Smooth muscle cell (in vitro differentiated cells): ENCODE data around the gene MON1A. TPM values are rescaled to one million over a fixed set of nuclear protein-coding genes. Genes with fewer than 3 reads are reported as not detected.

Experiments used
- DNase-seq: peaks from one replicate; lab custom pipeline; 2025; ENCODE audit not compliant: unreplicated experiment; lab: John Stamatoyannopoulos, UW
- H2AFZ ChIP-seq: fragments of 200-600 bp; sonication (generic); 2 replicates; pipeline ENCODE4 v1.6.0; 2016; ENCODE audit warnings: antibody characterized with exemption, low read depth, mild to moderate bottlenecking
- H3F3A ChIP-seq: fragments of 200-600 bp; sonication (generic); 2 replicates; pipeline ENCODE4 v1.6.0; 2017; ENCODE audit warnings: antibody characterized with exemption, low read depth
- H3K27ac ChIP-seq: fragments of 200-600 bp; sonication (generic); 2 replicates; pipeline ENCODE4 v1.5.1; 2016; ENCODE audit warnings: low read depth, mild to moderate bottlenecking
- H3K27me3 ChIP-seq: fragments of 200-600 bp; sonication (generic); 2 replicates; pipeline ENCODE4 v1.6.1; 2016; ENCODE audit warnings: low read depth, mild to moderate bottlenecking
- H3K36me3 ChIP-seq: fragments of 200-600 bp; sonication (generic); 2 replicates; pipeline ENCODE4 v1.5.1; 2016; ENCODE audit warnings: low read depth
- H3K4me1 ChIP-seq: fragments of 200-600 bp; sonication (generic); 2 replicates; pipeline ENCODE4 v1.5.1; 2016; ENCODE audit warnings: low read depth
- H3K4me2 ChIP-seq: fragments of 200-600 bp; sonication (generic); 2 replicates; pipeline ENCODE4 v1.6.0; 2016; ENCODE audit warnings: mild to moderate bottlenecking
- H3K4me3 ChIP-seq: fragments of 200-600 bp; sonication (generic); 2 replicates; pipeline ENCODE4 v1.5.1; 2016; ENCODE audit warnings: mild to moderate bottlenecking
- H3K79me2 ChIP-seq: fragments of 200-600 bp; sonication (generic); 2 replicates; pipeline ENCODE4 v1.6.0; 2016; ENCODE audit warnings: low read depth, mild to moderate bottlenecking
- H3K9ac ChIP-seq: fragments of 200-600 bp; sonication (generic); 2 replicates; pipeline ENCODE4 v1.6.0; 2016; ENCODE audit warnings: low read depth
- H3K9me3 ChIP-seq: fragments of 200-600 bp; sonication (generic); replicated peaks from 2 replicates; pipeline ENCODE4 v1.5.1; 2016; ENCODE audit warnings: low read depth
- H4K20me1 ChIP-seq: fragments of 200-600 bp; sonication (generic); 2 replicates; pipeline ENCODE4 v1.6.0; 2016; ENCODE audit warnings: low read depth
- WGBS: methylation state at CpG from one replicate; pipeline ENCODE4 v1.1.7; 2016; ENCODE audit warnings: low lambda C conversion rate; 5-methylcytosine and 5-hydroxymethylcytosine counted together
- polyA plus RNA-seq: library from polyadenylated mRNA; unstranded; fragments of >200 nt; fragmentation: Nextera tagmentation; extraction: Ambion mirVana; gene quantifications from 2 replicates; pipeline ENCODE4 v1.2.1, GENCODE V29; 2016
- total RNA-seq: library from RNA; depleted of rRNA; stranded (reverse); fragments of >200 nt; gene quantifications from 2 replicates; pipeline ENCODE4 v1.2.3, GENCODE V29; 2014
- TF ChIP-seq, protein P1 (sequence below): fragments of 200-600 bp; sonication (generic); IDR thresholded peaks from 2 replicates; pipeline ENCODE4 v1.5.1; 2017; ENCODE audit warnings: borderline replicate concordance, mild to moderate bottlenecking, antibody characterized with exemption; ENCODE audit not compliant: insufficient read depth, poor library complexity, severe bottlenecking

The MON1A gene
- total and polyA plus RNA-seq, 2 experiments from 2014 or later: 4.1 to 9.8 TPM

DNA sequence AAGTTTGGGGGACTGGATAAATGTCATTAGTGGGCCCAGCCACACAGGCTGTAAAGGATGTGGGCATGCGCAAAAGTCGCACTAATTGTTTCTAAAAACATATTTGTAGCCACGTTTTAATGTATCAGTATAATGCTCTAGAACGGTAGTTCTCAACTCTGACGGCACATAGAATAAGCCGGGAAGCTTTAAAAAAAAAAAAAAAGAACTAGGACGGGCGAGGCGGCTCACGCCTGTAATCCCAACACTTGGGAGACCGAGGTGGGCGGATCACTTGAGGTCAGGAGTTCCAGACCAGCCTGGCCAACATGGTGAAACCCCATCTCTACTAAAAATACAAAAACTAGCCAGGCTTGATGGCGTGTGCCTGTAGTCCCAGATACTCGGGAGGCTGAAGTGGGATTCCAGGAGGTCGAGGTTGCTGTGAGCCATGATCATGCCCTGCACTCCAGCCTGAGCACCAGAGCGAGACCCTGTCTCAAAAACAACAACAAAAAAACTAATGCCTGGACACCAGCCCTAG lies 618 bp upstream of the MON1A start:
- no peaks in the 10 kb centered on the region for H3K79me2 ChIP-seq
- H4K20me1 ChIP-seq: no peaks in the 10 kb centered on the region
- no peaks in the 10 kb centered on the region for H3K9me3 ChIP-seq
- H3K27ac ChIP-seq: peak overlapping the region; percentile 54
- no peaks in the 10 kb centered on the region for H3K36me3 ChIP-seq
- peak overlapping the region; percentile 27 for H3K9ac ChIP-seq
- peak overlapping the region; percentile 89 for H3K4me2 ChIP-seq
- H3K4me1 ChIP-seq: peaks cover 14% of the 10 kb centered on the region
- H2AFZ ChIP-seq: peak overlapping the region; percentile 95
- no peaks in the 10 kb centered on the region for H3K27me3 ChIP-seq
- 57% methylated on average over 16 of the region's 16 CpGs for WGBS
- no peaks in the 10 kb centered on the region for H3F3A ChIP-seq
- peak overlapping the region; percentile 72 for H3K4me3 ChIP-seq
- TF ChIP-seq, protein P1, sequence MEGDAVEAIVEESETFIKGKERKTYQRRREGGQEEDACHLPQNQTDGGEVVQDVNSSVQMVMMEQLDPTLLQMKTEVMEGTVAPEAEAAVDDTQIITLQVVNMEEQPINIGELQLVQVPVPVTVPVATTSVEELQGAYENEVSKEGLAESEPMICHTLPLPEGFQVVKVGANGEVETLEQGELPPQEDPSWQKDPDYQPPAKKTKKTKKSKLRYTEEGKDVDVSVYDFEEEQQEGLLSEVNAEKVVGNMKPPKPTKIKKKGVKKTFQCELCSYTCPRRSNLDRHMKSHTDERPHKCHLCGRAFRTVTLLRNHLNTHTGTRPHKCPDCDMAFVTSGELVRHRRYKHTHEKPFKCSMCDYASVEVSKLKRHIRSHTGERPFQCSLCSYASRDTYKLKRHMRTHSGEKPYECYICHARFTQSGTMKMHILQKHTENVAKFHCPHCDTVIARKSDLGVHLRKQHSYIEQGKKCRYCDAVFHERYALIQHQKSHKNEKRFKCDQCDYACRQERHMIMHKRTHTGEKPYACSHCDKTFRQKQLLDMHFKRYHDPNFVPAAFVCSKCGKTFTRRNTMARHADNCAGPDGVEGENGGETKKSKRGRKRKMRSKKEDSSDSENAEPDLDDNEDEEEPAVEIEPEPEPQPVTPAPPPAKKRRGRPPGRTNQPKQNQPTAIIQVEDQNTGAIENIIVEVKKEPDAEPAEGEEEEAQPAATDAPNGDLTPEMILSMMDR: no peak
- DNase-seq: no peak

DNA sequence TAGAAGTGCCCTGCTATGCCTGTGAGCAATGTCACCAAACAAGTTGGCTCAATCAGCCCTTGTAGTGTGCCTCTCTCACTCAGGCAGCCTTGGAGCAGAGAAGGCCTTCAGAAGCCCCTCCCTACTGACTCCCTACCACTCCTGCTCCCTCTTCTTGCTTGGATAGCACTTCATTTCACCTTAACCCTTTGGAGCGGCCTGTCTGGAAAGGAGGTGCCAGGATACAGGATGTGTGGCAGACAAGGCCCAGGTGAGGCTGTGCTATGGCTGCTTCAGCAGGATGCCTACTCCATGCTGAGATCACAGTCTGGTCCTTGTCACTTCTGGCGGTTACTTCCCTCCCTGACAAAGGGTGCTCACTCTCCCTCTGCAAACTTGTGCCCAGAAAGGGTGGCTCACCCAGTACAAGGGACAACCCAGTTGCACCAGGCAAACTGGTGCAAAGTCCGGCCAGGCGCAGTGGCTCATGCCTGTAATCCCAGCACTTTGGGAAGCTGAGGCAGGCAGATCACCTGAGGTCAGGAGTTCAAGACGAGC lies 1.1 kb downstream of the MON1A start:
- Histone ChIP-seq H2AFZ (no peak overlapping the region), H3K79me2 (no peaks in the 10 kb centered on the region), H3K27me3 (no peaks in the 10 kb centered on the region), H3K4me1 (peaks cover 14% of the 10 kb centered on the region), H3K4me3 (peak overlapping the region; percentile 72), H4K20me1 (no peaks in the 10 kb centered on the region), H3K9me3 (no peaks in the 10 kb centered on the region), H3K4me2 (peak overlapping the region; percentile 89), H3K9ac (no peak overlapping the region), H3K27ac (no peak overlapping the region), H3F3A (no peaks in the 10 kb centered on the region), H3K36me3 (no peaks in the 10 kb centered on the region)
- no peak for DNase-seq
- WGBS: 92% methylated on average over 5 of the region's 5 CpGs
- TF ChIP-seq, protein P1: no peak

DNA sequence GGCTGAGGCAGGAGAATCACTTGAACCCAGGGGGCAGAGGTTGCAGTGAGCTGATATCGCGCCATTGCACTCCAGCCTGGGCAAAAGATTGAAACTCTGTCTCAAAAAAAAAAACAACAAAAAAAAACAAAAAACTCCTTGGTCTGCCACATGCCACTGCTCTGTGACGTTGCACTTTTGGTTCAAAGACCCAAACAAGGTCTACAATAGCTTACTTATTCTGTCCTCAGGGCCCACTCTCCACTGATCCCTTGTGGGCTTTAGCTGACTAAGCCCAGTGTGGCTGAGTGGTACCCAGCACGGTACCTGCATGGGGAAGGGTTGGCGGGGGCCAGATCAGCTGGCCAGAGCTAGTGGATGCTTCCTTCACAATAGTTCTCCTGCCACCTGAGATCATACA lies 1.8 kb downstream of the MON1A start:
- H3F3A ChIP-seq: no peaks in the 10 kb centered on the region
- WGBS: 98% methylated on average over 5 of the region's 5 CpGs
- no peak overlapping the region for H3K9ac ChIP-seq
- H2AFZ ChIP-seq: no peak overlapping the region
- no peaks in the 10 kb centered on the region for H3K36me3 ChIP-seq
- H3K79me2 ChIP-seq: no peaks in the 10 kb centered on the region
- no peak overlapping the region for H3K4me2 ChIP-seq
- H3K4me1 ChIP-seq: peaks cover 14% of the 10 kb centered on the region
- H3K27ac ChIP-seq: no peak overlapping the region
- no peaks in the 10 kb centered on the region for H3K27me3 ChIP-seq
- H3K4me3 ChIP-seq: no peak overlapping the region
- no peaks in the 10 kb centered on the region for H3K9me3 ChIP-seq
- no peaks in the 10 kb centered on the region for H4K20me1 ChIP-seq
- no peak for DNase-seq
- TF ChIP-seq, protein P1: no peak
